Measurements from ENCODE around the gene RFC1. TPM values are rescaled to one million over a fixed set of nuclear protein-coding genes. Genes with fewer than 3 reads are reported as not detected.
"Not testable (repeated sequence)": the region's sequence is repeated elsewhere in the genome, so short reads cannot be mapped to it uniquely, and the experiment has no call there.

RFC1 gene, protein sequence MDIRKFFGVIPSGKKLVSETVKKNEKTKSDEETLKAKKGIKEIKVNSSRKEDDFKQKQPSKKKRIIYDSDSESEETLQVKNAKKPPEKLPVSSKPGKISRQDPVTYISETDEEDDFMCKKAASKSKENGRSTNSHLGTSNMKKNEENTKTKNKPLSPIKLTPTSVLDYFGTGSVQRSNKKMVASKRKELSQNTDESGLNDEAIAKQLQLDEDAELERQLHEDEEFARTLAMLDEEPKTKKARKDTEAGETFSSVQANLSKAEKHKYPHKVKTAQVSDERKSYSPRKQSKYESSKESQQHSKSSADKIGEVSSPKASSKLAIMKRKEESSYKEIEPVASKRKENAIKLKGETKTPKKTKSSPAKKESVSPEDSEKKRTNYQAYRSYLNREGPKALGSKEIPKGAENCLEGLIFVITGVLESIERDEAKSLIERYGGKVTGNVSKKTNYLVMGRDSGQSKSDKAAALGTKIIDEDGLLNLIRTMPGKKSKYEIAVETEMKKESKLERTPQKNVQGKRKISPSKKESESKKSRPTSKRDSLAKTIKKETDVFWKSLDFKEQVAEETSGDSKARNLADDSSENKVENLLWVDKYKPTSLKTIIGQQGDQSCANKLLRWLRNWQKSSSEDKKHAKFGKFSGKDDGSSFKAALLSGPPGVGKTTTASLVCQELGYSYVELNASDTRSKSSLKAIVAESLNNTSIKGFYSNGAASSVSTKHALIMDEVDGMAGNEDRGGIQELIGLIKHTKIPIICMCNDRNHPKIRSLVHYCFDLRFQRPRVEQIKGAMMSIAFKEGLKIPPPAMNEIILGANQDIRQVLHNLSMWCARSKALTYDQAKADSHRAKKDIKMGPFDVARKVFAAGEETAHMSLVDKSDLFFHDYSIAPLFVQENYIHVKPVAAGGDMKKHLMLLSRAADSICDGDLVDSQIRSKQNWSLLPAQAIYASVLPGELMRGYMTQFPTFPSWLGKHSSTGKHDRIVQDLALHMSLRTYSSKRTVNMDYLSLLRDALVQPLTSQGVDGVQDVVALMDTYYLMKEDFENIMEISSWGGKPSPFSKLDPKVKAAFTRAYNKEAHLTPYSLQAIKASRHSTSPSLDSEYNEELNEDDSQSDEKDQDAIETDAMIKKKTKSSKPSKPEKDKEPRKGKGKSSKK
- total RNA-seq: 50.2 and 57.3 TPM in 2 replicates

DNA sequence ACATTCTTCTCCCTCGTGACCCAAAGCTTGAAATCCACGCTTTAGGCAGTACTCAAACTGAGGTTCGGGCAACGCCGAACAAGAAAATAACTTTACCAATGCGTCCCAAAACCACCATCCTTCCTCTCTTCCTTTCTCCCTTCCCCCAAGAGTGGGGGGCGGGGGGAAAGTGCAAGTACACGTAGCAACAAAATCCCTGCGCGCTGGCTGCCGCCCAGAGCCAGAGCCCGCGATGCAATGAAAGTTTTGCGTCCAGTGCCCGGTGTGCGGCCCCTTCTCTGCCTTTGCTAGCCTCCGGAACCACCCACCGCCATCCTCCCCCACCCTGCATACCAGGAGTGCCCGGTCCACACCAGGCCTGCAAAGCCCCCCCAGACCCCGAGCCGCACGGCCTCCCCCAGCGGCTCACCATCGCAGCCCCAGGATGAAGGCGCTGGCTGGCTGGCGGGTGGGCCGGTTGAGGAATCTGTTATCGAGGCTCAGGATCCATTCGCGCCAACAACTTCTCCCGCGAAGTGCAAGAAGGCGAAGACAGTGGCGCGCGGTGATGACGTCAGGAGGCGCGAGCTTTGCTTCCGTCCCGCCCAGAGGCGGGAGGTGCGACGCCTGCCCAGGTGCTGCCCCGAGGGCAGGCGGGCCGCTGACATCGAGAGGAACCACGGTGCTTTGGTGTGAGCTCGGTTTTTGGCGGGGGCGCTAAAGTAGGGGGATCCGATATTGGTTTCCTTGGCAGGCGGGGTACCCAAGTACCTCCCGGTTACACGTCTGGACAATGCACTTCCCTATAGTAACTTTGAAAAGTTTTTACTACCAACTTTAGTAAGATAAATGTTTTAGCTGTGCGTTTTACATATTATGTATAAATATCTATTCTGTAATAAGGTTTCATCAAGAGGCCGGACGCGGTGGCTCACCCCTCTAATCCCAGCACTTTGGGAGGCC is at the start of gene RFC1:
RFC1 (minus strand) TSS at position 533 of the 942 bp plus-strand sequence; CDS start at position 412, 121 bp downstream.
- DNase-seq (ENCODE audit: low read depth): peak; percentile 76

DNA sequence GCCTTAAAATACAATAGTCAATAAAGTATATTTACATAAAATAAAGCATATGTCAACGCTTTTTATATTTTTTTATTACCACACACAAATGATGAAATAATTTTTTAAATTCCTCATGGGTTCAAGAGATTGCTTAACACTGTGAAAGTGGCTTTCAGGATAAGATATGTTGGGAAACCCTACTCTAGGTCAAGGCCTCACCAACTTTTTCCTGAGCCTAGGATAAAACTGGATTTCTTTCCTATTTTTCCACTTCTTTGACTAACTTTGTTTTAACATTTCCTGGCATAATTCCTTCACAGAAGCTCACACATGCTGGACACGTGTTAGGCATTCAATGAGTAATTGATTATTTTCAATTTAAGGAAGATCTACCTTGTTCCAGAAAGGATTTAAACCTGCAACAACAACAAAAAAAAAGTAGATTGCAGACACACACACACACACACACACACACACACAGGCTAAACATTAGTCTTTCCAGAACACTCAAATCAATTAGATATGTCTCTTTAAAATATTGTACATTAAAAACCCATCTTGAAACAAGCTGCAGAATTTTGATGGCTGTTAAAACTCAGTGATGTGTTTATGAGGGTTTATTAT is 49.6 kb upstream of the RFC1 start:
- no peak for DNase-seq (ENCODE audit: low read depth)

DNA sequence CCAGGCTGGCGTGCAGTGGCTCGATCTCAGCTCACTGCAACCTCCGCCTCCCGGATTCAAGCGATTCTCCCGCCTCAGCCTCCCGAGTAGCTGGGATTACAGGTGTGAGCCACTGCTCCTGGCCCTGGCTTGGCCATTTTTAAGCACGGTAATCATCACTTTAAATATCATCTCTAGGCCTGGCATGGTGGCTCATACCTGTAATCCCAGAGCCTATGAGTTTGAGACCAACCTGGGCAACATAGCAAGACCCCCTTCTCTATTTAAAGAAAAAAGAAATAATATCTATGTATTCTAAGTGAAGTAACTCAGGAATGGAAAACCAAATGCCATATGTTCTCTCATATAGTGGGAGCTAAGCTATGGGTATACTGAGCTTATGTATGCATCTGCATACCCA is 45.4 kb upstream of the RFC1 start:
- not testable (repeated sequence) for DNase-seq (ENCODE audit: low read depth)

DNA sequence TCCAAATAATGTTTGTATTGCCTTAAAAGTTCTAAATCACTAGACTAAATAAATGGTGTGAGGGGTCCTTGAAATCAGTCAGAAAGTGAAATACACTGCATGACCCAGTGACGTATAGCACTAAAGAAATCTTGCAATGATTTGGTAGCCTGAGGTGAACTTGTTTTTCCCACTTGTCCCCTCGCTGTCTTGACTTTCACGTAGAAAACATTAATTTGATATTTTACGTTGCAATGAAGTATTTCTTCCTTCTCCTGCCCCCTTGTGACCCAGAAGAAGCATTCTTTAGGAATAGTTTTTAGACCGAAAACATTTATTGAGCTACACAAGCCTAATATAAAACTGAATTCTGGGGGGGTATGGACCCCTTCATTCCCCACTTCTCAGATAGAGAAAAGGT is 44.3 kb upstream of the RFC1 start:
- no peak for DNase-seq (ENCODE audit: low read depth)

DNA sequence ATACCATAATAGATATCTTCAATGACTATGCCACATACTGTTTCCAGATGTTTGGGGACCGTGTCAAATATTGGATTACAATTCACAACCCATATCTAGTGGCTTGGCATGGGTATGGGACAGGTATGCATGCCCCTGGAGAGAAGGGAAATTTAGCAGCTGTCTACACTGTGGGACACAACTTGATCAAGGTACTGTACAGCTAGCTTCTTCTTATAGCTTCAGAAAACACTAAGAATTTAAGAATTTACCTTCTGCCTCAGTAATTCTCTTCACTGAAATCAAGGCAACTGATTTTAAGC is 41.4 kb upstream of the RFC1 start:
- no peak for DNase-seq (ENCODE audit: low read depth)

DNA sequence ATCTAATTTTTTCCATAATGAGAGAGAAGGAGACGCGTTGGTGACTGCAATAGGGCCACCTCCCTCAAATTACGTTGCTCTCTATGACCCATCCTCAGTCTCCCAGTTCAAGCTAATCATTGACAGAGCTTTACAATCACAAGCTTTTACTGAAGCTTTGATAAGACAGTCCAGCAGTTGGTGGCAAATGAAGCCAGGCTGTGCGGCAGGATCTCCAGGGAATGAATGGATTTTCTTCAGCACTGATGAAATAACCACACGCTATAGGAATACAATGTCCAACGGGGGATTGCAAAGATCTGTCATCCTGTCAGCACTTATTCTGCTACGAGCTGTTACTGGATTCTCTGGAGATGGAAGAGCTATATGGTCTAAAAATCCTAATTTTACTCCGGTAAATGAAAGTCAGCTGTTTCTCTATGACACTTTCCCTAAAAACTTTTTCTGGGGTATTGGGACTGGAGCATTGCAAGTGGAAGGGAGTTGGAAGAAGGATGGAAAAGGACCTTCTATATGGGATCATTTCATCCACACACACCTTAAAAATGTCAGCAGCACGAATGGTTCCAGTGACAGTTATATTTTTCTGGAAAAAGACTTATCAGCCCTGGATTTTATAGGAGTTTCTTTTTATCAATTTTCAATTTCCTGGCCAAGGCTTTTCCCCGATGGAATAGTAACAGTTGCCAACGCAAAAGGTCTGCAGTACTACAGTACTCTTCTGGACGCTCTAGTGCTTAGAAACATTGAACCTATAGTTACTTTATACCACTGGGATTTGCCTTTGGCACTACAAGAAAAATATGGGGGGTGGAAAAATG is 40.8 kb upstream of the RFC1 start, which contains the start of gene KLB:
KLB (plus strand) TSS at position 168 of the 821 bp plus-strand sequence; CDS start at position 188, 20 bp downstream.
- DNase-seq (ENCODE audit: low read depth): peak; percentile 66

DNA sequence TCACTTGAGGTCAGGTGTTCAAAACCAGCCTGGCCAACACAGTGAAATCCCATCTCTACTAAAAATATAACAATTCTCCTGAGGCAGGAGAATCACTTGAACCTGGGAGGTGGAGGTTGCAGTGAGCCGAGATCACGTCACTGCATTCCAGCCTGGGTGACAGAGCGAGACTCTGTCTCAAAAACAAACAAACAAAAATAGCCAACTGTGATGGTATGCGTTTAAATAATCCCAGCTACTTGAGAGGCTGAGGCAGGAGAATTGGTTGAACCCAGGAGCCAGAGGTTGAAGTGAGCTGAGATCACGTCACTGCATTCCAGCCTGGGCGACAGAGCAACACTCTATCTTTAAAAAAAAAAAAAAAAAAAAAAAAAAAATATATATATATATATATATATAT is 35.5 kb upstream of the RFC1 start:
- DNase-seq (ENCODE audit: low read depth): peak; percentile 23

DNA sequence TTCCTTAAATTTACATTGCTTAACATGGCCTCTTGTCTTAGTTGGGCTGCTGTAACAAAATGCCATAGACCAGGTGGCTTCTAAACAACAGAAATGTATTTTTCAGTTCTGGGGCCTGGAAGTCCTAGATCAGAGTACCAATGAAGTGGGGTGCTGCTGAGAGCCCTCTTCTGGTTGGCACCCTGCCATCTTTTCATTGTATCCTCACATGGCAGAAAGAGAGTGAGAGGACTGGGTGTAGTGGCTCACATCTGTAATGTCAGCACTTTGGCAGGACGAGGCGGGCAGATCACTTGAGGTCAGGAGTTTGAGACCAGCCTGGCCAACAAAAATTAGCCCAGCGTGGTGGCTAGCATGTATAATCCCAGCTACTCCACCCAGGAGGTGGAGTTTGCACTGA is 28.5 kb upstream of the RFC1 start:
- no peak for DNase-seq (ENCODE audit: low read depth)

DNA sequence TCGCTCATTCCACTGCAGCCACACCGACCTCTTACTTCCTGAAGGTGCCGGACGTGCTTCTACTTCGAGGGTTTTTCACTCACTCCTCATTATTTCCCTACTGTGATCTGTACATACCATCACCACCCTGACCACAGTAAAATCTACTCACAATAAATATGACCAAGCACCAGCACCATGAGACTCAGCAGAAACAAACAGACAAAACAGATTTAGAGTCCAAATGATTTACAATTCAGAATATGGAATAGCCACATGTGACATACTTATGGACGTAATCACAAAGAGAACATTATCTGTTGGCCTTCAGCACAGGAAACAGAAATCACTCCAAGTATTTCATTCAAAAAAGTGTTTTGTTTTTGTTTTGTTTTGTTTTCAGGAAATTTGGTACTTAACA is 24.4 kb upstream of the RFC1 start:
- no peak for DNase-seq (ENCODE audit: low read depth)

DNA sequence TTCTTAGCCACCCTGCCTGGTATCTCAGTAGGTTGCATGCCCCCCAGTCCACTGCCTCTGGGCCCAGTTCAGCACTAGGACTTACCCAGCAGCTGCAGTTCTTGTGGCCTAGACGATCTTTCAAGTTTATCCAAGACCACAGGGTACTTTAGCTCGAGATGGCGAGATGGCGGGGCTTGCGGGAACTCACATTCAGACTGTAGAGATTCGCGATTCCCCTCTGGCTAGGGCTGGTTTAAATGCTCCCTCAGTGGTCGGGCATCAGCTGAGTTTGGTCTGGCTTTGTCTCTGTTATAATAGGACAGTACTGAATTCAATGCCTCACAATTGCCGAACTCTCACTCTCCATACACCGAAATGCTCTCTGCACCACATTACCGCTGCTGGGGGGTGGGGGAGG is 18.4 kb upstream of the RFC1 start:
- no peak for DNase-seq (ENCODE audit: low read depth)

DNA sequence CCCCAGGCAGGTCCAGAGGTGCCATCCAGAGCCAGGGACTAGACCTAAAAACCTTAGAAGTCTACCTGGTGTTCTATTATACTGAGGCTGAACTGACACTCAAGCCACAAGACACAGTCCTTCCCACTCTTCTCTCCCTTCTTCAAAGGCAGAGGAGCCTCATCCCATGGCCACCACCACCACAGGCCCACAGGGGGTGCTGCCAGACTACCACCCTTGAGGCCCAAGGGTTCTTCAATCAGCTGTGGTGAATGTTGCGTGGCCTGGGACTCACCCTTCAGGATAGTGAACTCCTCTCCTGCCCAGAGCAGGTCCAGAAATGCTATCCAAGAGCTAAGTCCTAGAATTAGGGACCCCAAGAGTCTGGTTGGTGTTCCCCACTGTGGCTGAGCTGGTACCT is 17.5 kb upstream of the RFC1 start:
- DNase-seq (ENCODE audit: low read depth): no peak

DNA sequence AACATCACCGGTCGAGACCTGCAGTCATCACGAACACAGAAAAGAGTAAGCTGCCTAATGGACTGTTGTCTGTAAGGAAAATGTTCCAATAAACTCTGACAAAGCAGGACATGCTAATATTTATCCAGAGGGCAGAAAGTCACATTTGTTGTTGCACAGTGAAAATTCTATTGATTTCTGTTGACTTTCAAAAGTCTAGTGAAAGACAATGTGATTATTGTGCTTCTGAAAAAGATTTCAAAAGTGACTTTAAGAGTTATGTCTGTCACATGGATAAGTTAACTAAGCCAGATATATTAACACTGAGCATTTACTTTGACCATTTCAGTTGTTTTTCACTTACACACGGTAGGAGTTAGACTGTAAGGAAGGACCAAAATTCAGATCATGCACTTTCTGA is 9.3 kb upstream of the RFC1 start:
- no peak for DNase-seq (ENCODE audit: low read depth)

DNA sequence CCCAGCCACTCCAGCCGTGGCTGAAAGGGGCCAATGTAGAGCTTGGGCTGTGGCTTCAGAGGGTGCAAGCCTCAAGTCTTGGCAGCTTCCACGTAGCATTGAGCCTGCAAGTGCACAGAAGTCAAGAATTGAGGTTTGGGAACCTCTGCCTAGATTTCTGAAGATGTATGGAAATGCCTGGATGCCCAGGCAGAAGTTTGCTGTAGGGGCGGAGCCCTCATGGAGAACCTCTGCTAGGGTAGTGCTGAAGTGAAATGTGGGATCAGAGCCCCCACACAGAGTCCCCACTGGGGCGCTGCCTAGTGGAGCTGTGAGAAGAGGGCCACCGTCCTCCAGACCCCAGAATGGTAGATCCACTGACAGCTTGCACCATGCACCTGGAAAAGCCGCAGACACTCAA is 5.0 kb upstream of the RFC1 start:
- DNase-seq (ENCODE audit: low read depth): not testable (repeated sequence)

DNA sequence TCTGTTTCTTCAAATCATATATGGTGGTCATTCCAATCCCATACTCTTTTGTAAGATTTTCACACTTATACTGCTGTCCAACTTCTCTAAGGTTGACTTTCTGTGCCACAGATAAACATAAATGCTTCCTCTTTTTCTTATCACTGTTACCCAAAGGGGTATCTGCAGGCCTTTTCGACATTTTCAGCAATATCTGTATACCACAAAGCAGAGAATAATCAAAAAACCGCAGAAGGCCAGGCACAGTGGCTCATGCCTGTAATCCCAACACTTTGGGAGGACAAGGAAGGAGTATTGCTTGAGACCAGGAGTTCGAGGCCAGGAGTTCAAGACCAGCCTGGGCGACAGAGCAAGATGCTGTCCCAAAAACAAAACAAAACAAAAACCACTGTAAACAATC is 3.1 kb upstream of the RFC1 start:
- no peak for DNase-seq (ENCODE audit: low read depth)

DNA sequence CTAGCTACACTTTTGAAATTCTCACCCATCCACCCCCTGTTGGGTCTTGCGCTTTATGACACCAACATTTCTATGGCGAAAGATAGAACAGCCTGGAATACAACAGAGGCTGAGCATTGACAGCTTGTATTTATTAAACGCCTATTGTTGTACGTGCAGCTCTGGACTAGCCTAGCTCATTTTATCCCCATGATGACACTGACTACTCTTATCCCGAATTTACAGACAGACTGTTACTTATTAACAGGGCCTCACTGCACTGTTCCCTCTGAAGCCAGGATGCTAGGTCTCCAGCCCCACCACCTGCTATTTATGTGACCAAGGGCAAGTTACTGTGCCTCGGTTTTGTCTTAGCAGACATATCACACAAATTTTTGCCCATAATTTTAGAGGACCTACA is 1.0 kb upstream of the RFC1 start:
- DNase-seq (ENCODE audit: low read depth): peak; percentile 46

DNA sequence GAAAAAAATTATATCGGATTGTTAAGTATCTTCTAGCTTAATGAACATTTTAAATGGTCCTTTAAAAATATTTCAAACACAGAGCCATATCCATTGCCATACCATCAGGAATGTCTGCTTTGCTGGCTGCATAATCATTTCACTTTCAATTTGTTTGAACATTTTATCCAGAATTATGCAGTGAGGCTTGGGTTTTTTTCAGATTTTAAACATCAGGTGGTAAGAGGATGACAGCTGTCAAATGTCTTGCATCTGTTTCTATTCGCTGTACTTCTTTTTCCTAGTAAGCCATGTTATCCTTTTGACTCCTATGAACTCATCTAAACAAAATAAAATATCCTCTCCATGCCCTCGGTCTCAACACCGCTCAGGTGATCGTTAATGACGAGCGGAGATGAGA is 802 bp downstream of the RFC1 start:
- no peak for DNase-seq (ENCODE audit: low read depth)

DNA sequence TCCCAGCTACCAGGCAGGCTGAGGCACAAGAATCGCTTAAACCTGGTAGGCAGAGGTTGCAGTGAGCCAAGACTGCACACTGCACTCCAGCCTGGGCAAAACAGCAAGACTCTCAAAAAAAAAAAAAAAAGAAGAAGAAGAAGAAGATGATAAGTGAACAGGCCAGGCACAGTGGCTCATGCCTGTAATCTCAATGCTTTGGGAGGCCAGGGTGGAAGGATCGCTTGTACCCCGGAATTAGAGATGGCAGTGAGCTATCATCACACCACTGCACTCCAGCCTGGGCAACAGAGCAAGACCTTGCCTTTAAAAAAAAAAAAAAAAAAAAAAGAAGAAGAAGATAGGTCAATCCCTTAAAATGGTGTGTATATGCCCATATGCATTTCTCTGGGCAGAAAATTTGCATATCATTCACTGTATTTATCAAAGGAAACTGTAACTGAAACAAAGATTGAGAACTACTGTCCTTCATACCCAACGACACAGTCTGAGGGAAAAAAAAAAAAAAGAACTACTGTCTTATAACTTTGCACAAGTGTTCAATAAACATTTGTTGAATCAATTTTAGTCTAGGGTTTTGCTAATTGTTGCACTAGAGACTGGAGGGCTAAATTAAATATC is 2.3 kb downstream of the RFC1 start:
- no peak for DNase-seq (ENCODE audit: low read depth)

DNA sequence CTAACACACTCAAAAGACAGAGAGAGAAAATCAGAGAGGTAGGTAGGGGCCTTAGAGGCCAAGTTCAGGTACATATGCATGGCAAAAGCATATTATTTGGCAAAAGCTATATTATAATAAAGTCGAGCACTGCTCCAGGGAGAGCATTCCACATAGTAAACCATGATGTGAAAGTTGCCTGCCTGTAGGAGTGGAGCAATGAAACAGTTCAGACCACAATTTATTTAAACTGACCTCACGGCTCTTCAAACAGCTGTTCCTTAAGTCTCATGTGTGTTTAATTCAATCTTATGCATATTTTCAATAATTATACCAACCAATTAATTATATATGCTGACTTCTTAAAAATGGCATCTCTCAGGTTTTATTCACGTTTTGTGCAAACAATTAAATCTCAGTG is 3.3 kb downstream of the RFC1 start:
- no peak for DNase-seq (ENCODE audit: low read depth)

DNA sequence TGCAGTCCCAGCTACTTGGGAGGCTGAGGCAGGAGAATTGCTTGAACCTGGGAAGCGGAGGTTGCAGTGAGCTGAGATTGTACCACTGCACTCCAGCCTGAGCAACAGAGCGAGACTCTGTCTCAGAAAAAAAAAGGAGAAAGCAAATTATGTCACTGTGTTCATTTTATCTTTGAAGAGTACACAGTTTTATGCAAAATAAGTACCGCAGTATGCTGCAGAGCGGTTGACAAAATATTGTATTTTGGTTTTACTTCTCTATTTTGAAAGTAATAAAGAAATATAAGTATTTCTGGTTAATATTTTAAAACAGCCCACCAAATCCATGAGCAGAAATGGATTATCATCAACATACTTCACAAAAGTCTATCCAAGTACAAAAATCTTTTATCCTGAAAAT is 5.6 kb downstream of the RFC1 start:
- DNase-seq (ENCODE audit: low read depth): not testable (repeated sequence)

DNA sequence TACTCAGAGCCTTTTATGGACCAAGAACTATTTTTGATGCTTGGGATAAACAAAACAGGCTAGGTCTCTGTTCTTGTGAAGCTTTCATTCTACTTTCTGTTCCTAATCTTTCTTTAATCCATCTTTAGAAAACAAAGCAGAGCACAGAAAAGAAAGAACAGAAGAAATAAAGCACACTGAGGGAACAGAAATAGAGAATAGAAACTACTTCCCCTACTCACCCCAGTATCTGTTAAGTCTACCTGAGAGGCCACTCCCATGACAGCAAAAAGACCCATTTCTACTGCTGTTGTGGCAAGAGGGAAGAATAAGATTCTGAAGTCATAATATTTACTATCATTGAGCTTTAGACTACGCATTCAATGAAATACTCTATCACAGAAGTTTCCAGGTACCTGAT is 9.2 kb downstream of the RFC1 start:
- DNase-seq (ENCODE audit: low read depth): no peak
